HEK293 (cell line): Measurements from ENCODE around the gene CREB5.

Experiments used
- CTCF ChIA-PET: fragments of 350-600 bp; formaldehyde crosslinking; extraction: SDS; loops from one replicate; lab custom pipeline; 2021; ENCODE audit warnings: antibody characterized with exemption; lab: Yijun Ruan, JAX
- POLR2A ChIA-PET: fragments of 300-600 bp; formaldehyde crosslinking; extraction: SDS; loops from one replicate; lab custom pipeline; 2020; ENCODE audit warnings: antibody characterized with exemption, inconsistent platforms; lab: Yijun Ruan, JAX
- H3K27ac ChIP-seq: fragments of 200-500 bp; sonication (Bioruptor generic); 2 replicates; pipeline ENCODE4 v1.5.1; 2014; ENCODE audit warnings: low read depth, low read length, control low read depth, inconsistent platforms; ENCODE audit errors: extremely low read depth
- H3K36me3 ChIP-seq, 2 experiments: fragments of 200-500 bp in 1 of 2; sonication (Bioruptor generic) in 1 of 2; 1 replicate in 1 of 2; 2 replicates in 1 of 2; pipeline ENCODE4 v1.5.1; 2014 to 2017; ENCODE audit warnings: inconsistent platforms in 2 of 2, low read length in 2 of 2; ENCODE audit not compliant: control insufficient read depth in 2 of 2, insufficient read depth in 1 of 2
- H3K4me1 ChIP-seq: fragments of 200-500 bp; sonication (Bioruptor generic); 2 replicates; pipeline ENCODE4 v1.5.1; 2014; ENCODE audit warnings: mild to moderate bottlenecking, low read length, inconsistent platforms; ENCODE audit not compliant: control insufficient read depth, insufficient read depth
- H3K4me3 ChIP-seq: 2 replicates; pipeline ENCODE4 v1.5.1; 2011; ENCODE audit warnings: low read depth, mild to moderate bottlenecking, control low read depth, low read length, moderate library complexity
- H3K9me3 ChIP-seq: fragments of 200-500 bp; sonication (Bioruptor generic); 2 replicates; pipeline ENCODE4 v1.5.1; 2014; ENCODE audit warnings: low read depth, low read length, inconsistent platforms; ENCODE audit not compliant: control insufficient read depth, insufficient read depth
- PRDM6 ChIP-seq: fragments of 450-650 bp; formaldehyde crosslinking; IDR thresholded peaks from 2 replicates; pipeline ENCODE4 v1.5.1; 2017; ENCODE audit warnings: missing biosample characterization, missing genetic modification characterization
- SP3 ChIP-seq: fragments of 450-650 bp; formaldehyde crosslinking; IDR thresholded peaks from 2 replicates; pipeline ENCODE4 v1.5.1; 2016; ENCODE audit warnings: missing biosample characterization, missing genetic modification characterization
- WT1 ChIP-seq: fragments of 450-650 bp; formaldehyde crosslinking; IDR thresholded peaks from 2 replicates; pipeline ENCODE4 v1.5.1; 2016; ENCODE audit warnings: missing biosample characterization, missing genetic modification characterization
- ZBTB17 ChIP-seq: fragments of 450-650 bp; formaldehyde crosslinking; IDR thresholded peaks from 2 replicates; pipeline ENCODE4 v1.5.1; 2016; ENCODE audit warnings: missing biosample characterization, missing genetic modification characterization
- ZBTB8A ChIP-seq: fragments of 450-650 bp; formaldehyde crosslinking; IDR thresholded peaks from 2 replicates; pipeline ENCODE4 v1.5.1; 2016; ENCODE audit warnings: missing biosample characterization, missing genetic modification characterization
- ZFP3 ChIP-seq: fragments of 450-650 bp; formaldehyde crosslinking; IDR thresholded peaks from 2 replicates; pipeline ENCODE4 v1.5.1; 2016; ENCODE audit warnings: low read depth, missing biosample characterization, missing genetic modification characterization
- ZFP41 ChIP-seq: fragments of 450-650 bp; formaldehyde crosslinking; IDR thresholded peaks from 2 replicates; pipeline ENCODE4 v1.5.1; 2016; ENCODE audit warnings: missing biosample characterization, missing genetic modification characterization, borderline replicate concordance
- ZNF174 ChIP-seq: fragments of 450-650 bp; formaldehyde crosslinking; IDR thresholded peaks from 2 replicates; pipeline ENCODE4 v1.5.0; 2017; ENCODE audit warnings: missing biosample characterization, mild to moderate bottlenecking, missing genetic modification characterization
- ZNF184 ChIP-seq: fragments of 450-650 bp; IDR thresholded peaks from 2 replicates; pipeline ENCODE4 v1.5.1; 2018; ENCODE audit warnings: missing biosample characterization, mild to moderate bottlenecking, missing genetic modification characterization
- ZNF248 ChIP-seq: fragments of 450-650 bp; formaldehyde crosslinking; IDR thresholded peaks from 2 replicates; pipeline ENCODE4 v1.5.1; 2017; ENCODE audit warnings: missing biosample characterization, missing genetic modification characterization
- ZNF266 ChIP-seq: fragments of 450-650 bp; formaldehyde crosslinking; IDR thresholded peaks from 2 replicates; pipeline ENCODE4 v1.5.1; 2016; ENCODE audit warnings: missing biosample characterization, missing genetic modification characterization, low read depth
- ZNF350 ChIP-seq: fragments of 450-650 bp; formaldehyde crosslinking; IDR thresholded peaks from 2 replicates; pipeline ENCODE4 v1.5.0; 2017; ENCODE audit warnings: missing biosample characterization, mild to moderate bottlenecking, missing genetic modification characterization
- ZNF654 ChIP-seq: fragments of 450-650 bp; formaldehyde crosslinking; IDR thresholded peaks from 2 replicates; pipeline ENCODE4 v1.5.1; 2016; ENCODE audit warnings: low read depth, missing biosample characterization, missing genetic modification characterization
- ZNF76 ChIP-seq: fragments of 450-650 bp; formaldehyde crosslinking; IDR thresholded peaks from 2 replicates; pipeline ENCODE4; 2016; ENCODE audit warnings: low read depth, missing biosample characterization, missing genetic modification characterization, borderline replicate concordance
- ZSCAN16 ChIP-seq: fragments of 450-650 bp; formaldehyde crosslinking; IDR thresholded peaks from 2 replicates; pipeline ENCODE4 v1.5.1; 2016; ENCODE audit warnings: missing biosample characterization, missing genetic modification characterization
- ZSCAN23 ChIP-seq: fragments of 450-650 bp; formaldehyde crosslinking; IDR thresholded peaks from 2 replicates; pipeline ENCODE4 v1.5.1; 2016; ENCODE audit warnings: missing biosample characterization, missing genetic modification characterization
- ZSCAN4 ChIP-seq: fragments of 450-650 bp; formaldehyde crosslinking; IDR thresholded peaks from 2 replicates; pipeline ENCODE4 v1.5.1; 2017; ENCODE audit warnings: missing biosample characterization, missing genetic modification characterization
- ZXDB ChIP-seq: fragments of 450-650 bp; formaldehyde crosslinking; IDR thresholded peaks from 2 replicates; pipeline ENCODE4 v1.5.1; 2016; ENCODE audit warnings: missing biosample characterization, missing genetic modification characterization

CREB5 gene

GRCh38 chr7:28502408-28502807 is 90.1 kb downstream of the CREB5 start (continued):
- TF ChIP-seq ZNF350, result no peak

GRCh38 chr7:28503396-28503795 is 91.1 kb downstream of the CREB5 start:
- no peak overlapping the region for H3K4me3 ChIP-seq
- TF ChIP-seq ZBTB17 (tag by site-specific recombination) (peak; percentile 62), ZXDB (tag by site-specific recombination) (no peak)
- TF ChIP-seq, all 188 proteins: peak for 1
- H3K4me1 ChIP-seq, result peaks cover 2% of the 10 kb centered on the region; the same call in 1 of the 2 replicates
- POLR2A ChIA-PET, result no interaction called here
- no peak overlapping the region for H3K27ac ChIP-seq
- H3K9me3 ChIP-seq, result no peaks in the 10 kb centered on the region
- CTCF ChIA-PET, result no interaction called here
- peaks cover 0 to 3% of the 10 kb centered on the region in 2 experiments; a peak in 1 of 3 replicates for H3K36me3 ChIP-seq

- no peak for TF ChIP-seq ZNF248 (tag by site-specific recombination)
- peak; percentile 61 for TF ChIP-seq ZSCAN4 (tag by site-specific recombination)
- H3K9me3 ChIP-seq, result no peaks in the 10 kb centered on the region
- peaks cover 0 to 3% of the 10 kb centered on the region in 2 experiments; a peak in 1 of 3 replicates for H3K36me3 ChIP-seq
- ChIA-PET POLR2A (no interaction called here), CTCF (no interaction called here)
- H3K4me3 ChIP-seq, result no peak overlapping the region
- H3K27ac ChIP-seq, result no peak overlapping the region
- H3K4me1 ChIP-seq, result peaks cover 2% of the 10 kb centered on the region; the same call in 1 of the 2 replicates
These were observed 92.7 kb downstream of the CREB5 start for GRCh38 chr7:28505014-28505413.

- H3K27ac ChIP-seq, result no peak overlapping the region
- POLR2A ChIA-PET, result no interaction called here
- H3K4me3 ChIP-seq, result no peak overlapping the region
- CTCF ChIA-PET, result interaction anchor here (0.5 kb wide), 1 partner anchor 1165 kb away, joined by 3 read pairs; no protein-coding TSS in a partner anchor
- peaks cover 0 to 3% of the 10 kb centered on the region in 2 experiments; a peak in 1 of 3 replicates for H3K36me3 ChIP-seq
- no peak for TF ChIP-seq ZNF174
- H3K4me1 ChIP-seq, result peaks cover 2% of the 10 kb centered on the region; the same call in 1 of the 2 replicates
- no peaks in the 10 kb centered on the region for H3K9me3 ChIP-seq
These were observed 93.5 kb downstream of the CREB5 start for GRCh38 chr7:28505867-28506266.

- CTCF ChIA-PET, result interaction anchor here (0.6 to 0.7 kb wide), 2 partner anchors 22 to 109 kb away, joined by 3 read pairs; no protein-coding TSS in a partner anchor
- H3K9me3 ChIP-seq, result no peaks in the 10 kb centered on the region
- H3K27ac ChIP-seq, result no peak overlapping the region
- H3K4me1 ChIP-seq, result no peaks in the 10 kb centered on the region; the same call in 1 of the 2 replicates
- peaks cover 0 to 3% of the 10 kb centered on the region in 2 experiments; a peak in 1 of 3 replicates for H3K36me3 ChIP-seq
- POLR2A ChIA-PET, result no interaction called here
- H3K4me3 ChIP-seq, result no peak overlapping the region
- TF ChIP-seq ZSCAN16, result no peak
- no peak for TF ChIP-seq PRDM6 (tag by site-specific recombination)
- no peak for TF ChIP-seq ZFP3 (tag by site-specific recombination)
- no peak for TF ChIP-seq ZNF76 (tag by site-specific recombination)
- no peak for TF ChIP-seq ZSCAN23 (tag by site-specific recombination)
- TF ChIP-seq ZNF654 (tag by site-specific recombination), result no peak
- no peak for TF ChIP-seq ZBTB8A (tag by site-specific recombination)
- no peak for TF ChIP-seq SP3 (tag by site-specific recombination)
- no peak for TF ChIP-seq ZNF266
- TF ChIP-seq WT1 (tag by site-specific recombination), result no peak
- TF ChIP-seq ZNF184, result no peak
- no peak for TF ChIP-seq ZFP41
These were observed 95.4 kb downstream of the CREB5 start for GRCh38 chr7:28507525-28508282.
